Peyer's patch (tissue), 4 donors: ENCODE measurements around the gene PRPF19.

Experiments
- POLR2A ChIP-seq, 2 donors: fragments of 450-650 bp; IDR thresholded peaks; one replicate each; pipeline ENCODE4 v1.5.1; 2017; ENCODE audit warnings: antibody characterized with exemption in 2 of 2, mild to moderate bottlenecking in 2 of 2, moderate library complexity in 2 of 2
- TF ChIP-seq, protein P1 (sequence below), 6 experiments: fragments of 450-650 bp in 4 of 6; fragments of 200-600 bp in 2 of 6; sonication (generic) in 1 of 6; IDR thresholded peaks; one replicate each; pipeline ENCODE4 v1.5.1; 2017 to 2019; ENCODE audit warnings: antibody characterized with exemption in 6 of 6, mild to moderate bottlenecking in 3 of 6, moderate library complexity in 1 of 6

DNA sequence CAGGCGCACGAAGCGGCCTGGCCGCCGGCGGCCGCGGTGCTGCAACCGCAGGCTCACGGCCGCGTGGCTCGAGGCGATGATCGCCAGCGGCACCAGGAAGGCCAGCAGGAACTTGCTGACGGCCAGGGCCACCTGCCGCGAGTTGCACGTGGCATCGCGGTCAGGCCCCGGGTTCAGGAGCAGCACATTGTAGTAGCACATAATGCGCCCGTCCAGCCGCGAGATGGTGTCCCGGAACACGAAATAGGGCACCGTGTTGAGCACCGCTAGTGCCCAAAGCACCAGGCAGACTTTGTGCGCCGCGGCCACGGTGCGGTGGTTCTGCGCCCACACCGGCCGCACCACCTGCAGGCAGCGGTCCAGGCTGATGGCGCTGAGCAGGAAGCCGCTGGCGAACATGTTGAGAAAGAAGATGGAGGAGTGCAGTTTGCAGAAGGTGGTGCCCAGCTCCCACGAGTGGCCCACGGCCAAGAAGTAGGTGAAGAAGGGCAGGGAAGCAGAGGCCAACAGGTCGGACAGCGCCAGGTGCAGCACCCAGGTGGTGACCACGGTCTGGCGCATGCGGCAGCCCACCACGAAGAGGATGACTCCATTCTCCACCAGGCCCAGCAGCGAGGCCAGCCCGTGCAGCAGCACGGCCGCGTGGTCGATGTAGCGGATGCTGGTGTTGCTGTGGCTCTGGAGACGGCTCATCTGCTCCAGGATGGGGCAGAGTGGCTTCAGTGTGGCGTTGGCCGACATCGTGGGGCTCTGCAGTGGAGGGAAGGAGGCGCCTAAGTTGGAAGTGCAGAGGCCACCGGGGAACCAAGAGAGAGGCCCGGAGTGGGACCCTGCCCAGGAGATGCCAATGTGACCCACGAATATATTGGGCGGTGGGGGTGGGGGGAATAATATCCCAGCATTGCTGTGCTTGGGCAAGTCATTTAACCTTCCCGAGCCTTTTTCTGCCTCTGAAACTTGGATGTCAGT lies 53.1 kb downstream of the PRPF19 start:
- TF ChIP-seq, protein P1, sequence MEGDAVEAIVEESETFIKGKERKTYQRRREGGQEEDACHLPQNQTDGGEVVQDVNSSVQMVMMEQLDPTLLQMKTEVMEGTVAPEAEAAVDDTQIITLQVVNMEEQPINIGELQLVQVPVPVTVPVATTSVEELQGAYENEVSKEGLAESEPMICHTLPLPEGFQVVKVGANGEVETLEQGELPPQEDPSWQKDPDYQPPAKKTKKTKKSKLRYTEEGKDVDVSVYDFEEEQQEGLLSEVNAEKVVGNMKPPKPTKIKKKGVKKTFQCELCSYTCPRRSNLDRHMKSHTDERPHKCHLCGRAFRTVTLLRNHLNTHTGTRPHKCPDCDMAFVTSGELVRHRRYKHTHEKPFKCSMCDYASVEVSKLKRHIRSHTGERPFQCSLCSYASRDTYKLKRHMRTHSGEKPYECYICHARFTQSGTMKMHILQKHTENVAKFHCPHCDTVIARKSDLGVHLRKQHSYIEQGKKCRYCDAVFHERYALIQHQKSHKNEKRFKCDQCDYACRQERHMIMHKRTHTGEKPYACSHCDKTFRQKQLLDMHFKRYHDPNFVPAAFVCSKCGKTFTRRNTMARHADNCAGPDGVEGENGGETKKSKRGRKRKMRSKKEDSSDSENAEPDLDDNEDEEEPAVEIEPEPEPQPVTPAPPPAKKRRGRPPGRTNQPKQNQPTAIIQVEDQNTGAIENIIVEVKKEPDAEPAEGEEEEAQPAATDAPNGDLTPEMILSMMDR (IDR thresholded peaks at IDR 0.05): no peak
- no peak for TF ChIP-seq POLR2A (IDR thresholded peaks at IDR 0.05)
